Erythroblast (primary cell): ENCODE data around the gene CDCP2.

ENCODE experiments used
- DNase-seq, 2 experiments: peaks; one replicate each; lab custom pipeline; 2025; lab: John Stamatoyannopoulos, UW
- GATA1 ChIP-seq: IDR thresholded peaks from 2 replicates; pipeline ENCODE4 v1.6.1; 2011; ENCODE audit warnings: low read depth, mild to moderate bottlenecking, control low read depth, low read length, moderate library complexity
- POLR2A ChIP-seq: IDR thresholded peaks from 2 replicates; pipeline ENCODE4 v1.6.1; 2011; ENCODE audit warnings: mild to moderate bottlenecking, low read length

Gene CDCP2

GRCh38 chr1:54122135-54122751 is 30.6 kb downstream of the CDCP2 start:
- DNase-seq, result no peak
- TF ChIP-seq POLR2A (no peak), GATA1 (no peak)

GRCh38 chr1:54121482-54122134 is 31.2 kb downstream of the CDCP2 start:
- DNase-seq, result peak; percentile 60 to 78
- TF ChIP-seq GATA1 (no peak), POLR2A (no peak)

GRCh38 chr1:54120698-54121481 is 31.9 kb downstream of the CDCP2 start:
- no peak for DNase-seq
- TF ChIP-seq POLR2A (no peak), GATA1 (no peak)

GRCh38 chr1:54120018-54120697 is 32.6 kb downstream of the CDCP2 start:
- no peak for TF ChIP-seq GATA1
- no peak for TF ChIP-seq POLR2A
- DNase-seq, result peak in 1 of 2 experiments; percentile 42

GRCh38 chr1:54118704-54119103 is 34.1 kb downstream of the CDCP2 start:
- DNase-seq, result no peak
- TF ChIP-seq POLR2A (no peak), GATA1 (no peak)

GRCh38 chr1:54117815-54118563 is 34.8 kb downstream of the CDCP2 start:
- TF ChIP-seq POLR2A (no peak), GATA1 (no peak)
- DNase-seq, result no peak

- no peak for DNase-seq
- TF ChIP-seq POLR2A (no peak), GATA1 (no peak)
These were observed 37.3 kb downstream of the CDCP2 start for GRCh38 chr1:54115520-54115919.

GRCh38 chr1:54114955-54115354 is 37.8 kb downstream of the CDCP2 start:
- no peak for DNase-seq
- no peak for TF ChIP-seq GATA1
- no peak for TF ChIP-seq POLR2A

GRCh38 chr1:54114001-54114400 is 38.8 kb downstream of the CDCP2 start:
- DNase-seq, result no peak
- TF ChIP-seq POLR2A, result no peak
- TF ChIP-seq GATA1, result no peak

GRCh38 chr1:54112705-54113368 is 40.0 kb downstream of the CDCP2 start:
- no peak for DNase-seq
- no peak for TF ChIP-seq GATA1
- no peak for TF ChIP-seq POLR2A

GRCh38 chr1:54112027-54112426 is 40.8 kb downstream of the CDCP2 start:
- no peak for DNase-seq
- no peak for TF ChIP-seq GATA1
- TF ChIP-seq POLR2A, result no peak

- TF ChIP-seq POLR2A (no peak), GATA1 (no peak)
- DNase-seq, result no peak
These were observed 41.2 kb downstream of the CDCP2 start for GRCh38 chr1:54111624-54112023.
